GM12872 (cell line): ENCODE results near the gene SCAF8.

Experiments
- CTCF ChIP-seq: IDR thresholded peaks from 3 replicates; pipeline ENCODE4 v1.5.1; 2011; ENCODE audit warnings: low read depth, mild to moderate bottlenecking, low read length, moderate library complexity; ENCODE audit not compliant: insufficient read depth

SCAF8 gene

DNA sequence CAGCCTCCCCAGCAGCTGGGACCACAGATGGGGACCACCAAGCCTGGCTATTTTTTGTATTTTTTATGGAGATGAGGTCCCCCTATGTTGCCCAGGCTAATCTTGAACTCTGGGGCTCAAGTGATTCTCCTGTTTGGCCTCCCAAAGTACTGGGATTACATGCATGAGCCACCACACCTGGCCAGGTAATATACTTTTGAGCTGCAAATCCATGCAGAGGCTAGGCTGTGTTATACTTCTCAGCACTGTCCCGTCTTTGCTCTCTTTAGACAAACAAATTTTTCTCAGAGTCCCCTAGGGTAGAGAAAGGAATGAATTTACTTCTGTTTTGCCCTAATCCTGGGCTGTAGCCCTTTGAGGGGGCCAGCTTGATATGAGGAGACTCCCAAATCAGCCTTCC is 13.4 kb upstream of the SCAF8 start:
- TF ChIP-seq CTCF = no peak

- TF ChIP-seq CTCF = no peak
Observed at GRCh38 chr6:154721460-154721859, 11.8 kb upstream of the SCAF8 start.

DNA sequence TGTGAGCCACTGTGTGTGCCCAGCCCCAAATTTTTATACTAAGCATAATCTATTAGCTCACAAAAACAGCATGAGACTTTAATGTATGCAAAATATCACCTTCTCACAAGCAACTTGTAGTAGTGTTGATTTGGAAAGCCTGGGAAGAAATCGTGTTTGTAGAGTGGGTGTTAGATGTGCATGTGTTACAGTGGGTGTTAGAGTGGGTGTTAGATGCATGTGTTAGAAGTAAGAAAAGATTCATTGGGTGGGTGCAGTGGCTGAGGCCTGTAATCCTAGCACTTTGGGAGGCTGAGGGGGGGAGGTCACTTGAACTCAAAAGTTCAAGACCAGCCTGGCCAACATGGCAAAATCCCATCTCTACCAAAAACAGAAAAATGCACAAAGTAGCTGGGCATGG is 6.3 kb upstream of the SCAF8 start:
- no peak for TF ChIP-seq CTCF

DNA sequence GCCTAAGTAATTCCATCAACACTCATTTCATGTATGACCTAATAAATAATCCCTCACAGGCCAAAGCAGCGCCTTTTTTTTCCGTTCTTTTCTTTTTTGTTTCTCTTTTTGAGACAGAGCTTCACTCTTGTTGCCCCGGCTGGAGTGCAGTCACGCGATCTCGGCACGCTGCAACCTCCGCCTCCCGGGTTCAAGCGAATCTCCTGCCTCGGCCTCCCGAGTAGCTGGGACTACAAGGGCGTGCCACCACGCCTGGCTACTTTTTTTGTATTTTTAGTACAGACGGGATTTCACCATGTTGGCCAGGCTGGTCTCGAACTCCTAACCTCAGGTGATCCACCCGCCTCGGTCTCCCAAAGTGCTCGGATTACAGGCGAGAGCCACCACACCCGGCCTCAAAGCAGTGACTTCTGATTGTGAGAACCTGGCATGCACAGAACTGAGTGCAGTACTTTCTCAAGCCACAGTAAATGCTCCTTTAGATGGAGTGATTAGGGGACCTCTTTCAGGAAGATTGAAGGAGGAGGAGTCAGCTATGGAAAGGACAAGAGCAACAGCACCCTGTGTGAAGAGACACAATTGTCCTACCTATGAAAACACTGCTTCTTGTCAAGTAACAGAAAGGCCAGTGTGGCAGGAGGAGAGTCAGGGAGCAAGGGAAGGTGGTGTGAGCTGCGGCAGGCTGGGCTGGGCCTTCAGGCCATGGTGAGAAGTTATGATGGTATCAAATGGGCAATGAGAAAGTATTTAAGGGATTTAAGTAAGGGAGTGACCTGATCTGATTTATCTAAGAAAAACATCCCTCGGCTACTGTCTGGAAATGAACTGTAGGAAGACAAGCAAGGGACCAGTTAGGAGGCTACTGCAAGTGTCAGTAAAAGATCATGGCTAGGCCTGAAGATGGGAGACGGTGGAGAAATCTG is 1.7 kb upstream of the SCAF8 start:
- TF ChIP-seq CTCF = no peak

- no peak for TF ChIP-seq CTCF
Observed at GRCh38 chr6:154732538-154733182, 556 bp upstream of the SCAF8 start.

DNA sequence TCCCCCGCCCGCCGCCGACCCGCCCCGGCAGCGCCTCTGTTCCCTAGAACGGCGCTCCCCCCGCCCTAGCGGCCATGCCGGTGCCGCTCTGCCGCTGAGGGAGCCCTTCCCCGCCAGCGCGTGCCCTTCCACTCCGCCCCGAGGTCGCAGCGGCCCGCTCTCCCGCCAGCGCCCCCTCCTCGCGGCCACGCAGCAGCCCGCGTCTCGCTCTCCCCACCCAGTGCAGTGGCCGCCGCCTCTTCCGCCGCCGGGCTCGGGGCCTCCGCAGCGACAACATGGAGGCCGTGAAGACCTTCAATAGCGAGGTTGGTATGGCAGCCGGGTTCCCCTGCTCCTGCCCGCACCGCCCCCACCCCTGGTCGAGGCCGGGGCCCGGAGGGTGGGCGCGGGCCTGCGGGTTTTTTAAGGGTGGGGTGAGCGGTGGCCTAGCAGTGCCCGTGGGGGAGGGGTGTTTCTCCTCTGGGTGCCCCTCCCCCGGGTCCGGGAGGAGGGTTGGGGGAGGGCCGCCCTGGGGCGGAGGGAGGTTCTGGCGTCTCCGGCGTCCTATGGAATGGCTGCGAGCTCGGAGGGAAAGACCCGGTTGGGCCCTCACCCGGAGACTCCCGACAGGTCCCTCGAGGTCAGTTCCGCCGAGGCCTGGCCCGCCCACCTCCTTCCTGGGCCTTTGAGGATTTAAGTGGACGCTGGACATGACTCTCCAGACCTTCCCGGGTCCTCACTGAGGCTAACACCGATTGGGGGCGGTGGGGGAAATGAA is 588 bp downstream of the SCAF8 start:
- no peak for TF ChIP-seq CTCF

DNA sequence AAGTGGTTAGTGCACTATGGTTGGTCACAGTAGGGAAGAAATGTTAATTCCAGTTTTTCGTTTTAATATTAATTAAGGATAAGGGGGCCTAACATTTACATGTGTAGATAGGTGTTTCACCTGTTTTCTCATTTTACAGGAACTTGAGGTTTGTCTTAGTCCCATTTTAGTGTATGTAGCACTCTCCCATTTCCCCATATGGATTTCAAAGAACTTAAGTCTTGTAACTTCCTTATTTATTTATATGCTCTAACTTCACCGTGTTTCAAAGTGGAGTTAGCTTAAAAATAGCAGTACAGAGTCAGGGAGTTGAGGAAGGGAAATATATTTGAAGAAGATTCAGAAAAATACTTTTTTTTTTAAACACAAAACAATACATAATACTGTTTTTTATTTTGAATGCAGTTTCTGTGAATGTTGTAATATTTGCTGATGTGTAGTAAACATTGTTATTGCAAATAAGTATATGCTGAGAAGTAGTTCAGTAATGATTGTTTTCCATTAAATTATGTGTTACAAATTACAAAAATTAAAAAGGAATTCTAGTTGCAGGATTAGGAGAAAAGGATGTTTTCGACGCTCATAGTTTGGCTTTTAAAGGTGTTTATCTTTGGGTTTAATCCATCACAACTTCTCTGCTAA is 3.5 kb downstream of the SCAF8 start:
- no peak for TF ChIP-seq CTCF
